Measurements from ENCODE around the gene NUAK2.

GRCh38 chr1:205359771-205360565, 38.4 kb upstream of the NUAK2 start:
- TF ChIP-seq POLR2A (IDR thresholded peaks at IDR 0.05) (no peak), EP300 (IDR thresholded peaks at IDR 0.05) (no peak), POLR2AphosphoS5 (IDR thresholded peaks at IDR 0.05) (no peak)
- TF ChIP-seq, protein P1, sequence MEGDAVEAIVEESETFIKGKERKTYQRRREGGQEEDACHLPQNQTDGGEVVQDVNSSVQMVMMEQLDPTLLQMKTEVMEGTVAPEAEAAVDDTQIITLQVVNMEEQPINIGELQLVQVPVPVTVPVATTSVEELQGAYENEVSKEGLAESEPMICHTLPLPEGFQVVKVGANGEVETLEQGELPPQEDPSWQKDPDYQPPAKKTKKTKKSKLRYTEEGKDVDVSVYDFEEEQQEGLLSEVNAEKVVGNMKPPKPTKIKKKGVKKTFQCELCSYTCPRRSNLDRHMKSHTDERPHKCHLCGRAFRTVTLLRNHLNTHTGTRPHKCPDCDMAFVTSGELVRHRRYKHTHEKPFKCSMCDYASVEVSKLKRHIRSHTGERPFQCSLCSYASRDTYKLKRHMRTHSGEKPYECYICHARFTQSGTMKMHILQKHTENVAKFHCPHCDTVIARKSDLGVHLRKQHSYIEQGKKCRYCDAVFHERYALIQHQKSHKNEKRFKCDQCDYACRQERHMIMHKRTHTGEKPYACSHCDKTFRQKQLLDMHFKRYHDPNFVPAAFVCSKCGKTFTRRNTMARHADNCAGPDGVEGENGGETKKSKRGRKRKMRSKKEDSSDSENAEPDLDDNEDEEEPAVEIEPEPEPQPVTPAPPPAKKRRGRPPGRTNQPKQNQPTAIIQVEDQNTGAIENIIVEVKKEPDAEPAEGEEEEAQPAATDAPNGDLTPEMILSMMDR (IDR thresholded peaks at IDR 0.05): no peak

Data from suprapubic skin (tissue), 4 donors.